Astrocyte of the cerebellum (primary cell): ENCODE data around the gene GPSM1.

ENCODE experiments used
- DNase-seq: peaks from one replicate; pipeline ENCODE4 v3.0.0-alpha.2; 2011; ENCODE audit warnings: low read depth
- H3K4me3 ChIP-seq: 2 replicates; pipeline ENCODE4 v1.5.1; 2011; ENCODE audit warnings: mild to moderate bottlenecking, low read depth, low read length, moderate library complexity
- CTCF ChIP-seq: IDR thresholded peaks from 2 replicates; pipeline ENCODE4 v1.5.1; 2012; ENCODE audit warnings: low read length, low read depth, moderate library complexity, mild to moderate bottlenecking; ENCODE audit errors: missing control alignments
- in situ Hi-C: cut with HindIII; loops from 2 replicates; pipeline ENCODE4 v1.10.0; 2017; ENCODE audit warnings: low sequenced_read_pairs

GPSM1 gene

GRCh38 chr9:136295055-136295454, 32.3 kb upstream of the GPSM1 start:
- no peak for DNase-seq
- in situ Hi-C loops, result no loop called here
- TF ChIP-seq CTCF, result no peak
- no peak overlapping the region for H3K4me3 ChIP-seq

- no peak for DNase-seq
- no peak overlapping the region for H3K4me3 ChIP-seq
- in situ Hi-C loops, result no loop called here
- no peak for TF ChIP-seq CTCF
Measured at GRCh38 chr9:136295542-136296433, 31.6 kb upstream of the GPSM1 start.

DNA sequence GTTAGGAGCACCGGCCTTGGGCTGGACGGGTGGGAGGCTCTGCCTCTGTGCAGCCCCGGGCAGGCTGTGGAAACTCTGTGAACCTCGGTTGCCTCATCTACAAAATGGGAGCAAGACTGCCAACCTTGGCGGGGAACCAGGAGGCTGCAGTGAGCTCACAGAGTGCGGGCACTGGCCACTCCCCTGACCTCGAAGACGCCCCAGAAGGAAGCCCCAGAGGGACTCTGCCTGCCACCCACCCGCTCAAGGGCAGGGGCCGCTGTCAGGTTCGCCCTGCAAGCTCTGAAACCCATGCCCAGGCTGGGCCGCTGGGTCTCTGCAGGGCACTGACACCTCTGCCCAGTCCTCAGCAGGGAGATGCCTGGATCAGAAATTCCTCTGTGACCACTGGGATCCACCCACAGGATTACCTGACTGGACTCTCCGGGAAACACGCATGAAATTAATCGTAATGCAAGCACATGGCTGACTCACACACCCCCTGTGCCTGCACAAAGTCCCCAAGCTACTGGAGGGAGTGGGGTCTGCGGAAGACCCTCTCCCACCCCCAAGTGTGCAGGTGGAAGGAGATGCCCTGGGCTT, 30.8 kb upstream of the GPSM1 start:
- no peak overlapping the region for H3K4me3 ChIP-seq
- no peak for TF ChIP-seq CTCF
- in situ Hi-C loops, result no loop called here
- DNase-seq, result no peak

DNA sequence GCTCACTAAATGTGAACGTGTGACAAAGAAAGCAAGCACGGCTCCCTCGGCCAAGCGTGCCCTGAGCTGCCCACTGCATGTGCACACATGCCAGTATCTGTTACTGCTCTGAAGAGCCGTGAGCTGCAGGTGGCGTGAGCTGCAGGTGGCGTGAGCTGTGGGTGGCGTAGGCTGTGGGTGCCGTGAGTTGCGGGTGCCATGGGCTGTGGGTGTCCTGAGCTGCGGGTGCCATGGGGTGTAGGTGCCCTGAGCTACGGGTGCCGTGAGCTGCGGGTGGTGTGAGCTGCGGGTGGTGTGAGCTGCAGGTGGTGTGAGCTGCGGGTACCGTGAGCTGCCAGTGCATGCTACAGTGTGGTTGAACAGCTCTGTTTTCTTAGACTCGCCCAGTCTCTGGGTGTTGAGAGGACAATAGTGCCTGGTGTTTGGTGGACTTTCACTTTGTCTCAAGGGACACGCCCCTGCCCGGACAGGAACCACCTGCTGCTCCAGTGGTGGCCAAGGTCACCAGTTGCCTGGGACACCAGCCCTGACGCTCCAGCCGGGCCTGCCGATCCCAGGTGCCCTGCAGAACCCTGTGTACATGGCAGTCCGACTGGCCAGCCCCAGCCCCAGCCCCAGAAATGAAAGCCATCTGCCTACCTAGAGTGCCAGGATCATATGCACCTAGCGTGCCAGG, 30.2 kb upstream of the GPSM1 start:
- no peak for TF ChIP-seq CTCF
- in situ Hi-C loops, result no loop called here
- DNase-seq, result no peak
- H3K4me3 ChIP-seq, result no peak overlapping the region

- no peak for TF ChIP-seq CTCF
- DNase-seq, result no peak
- no peak overlapping the region for H3K4me3 ChIP-seq
- in situ Hi-C loops, result no loop called here
Measured at GRCh38 chr9:136297766-136298735, 29.3 kb upstream of the GPSM1 start.

DNA sequence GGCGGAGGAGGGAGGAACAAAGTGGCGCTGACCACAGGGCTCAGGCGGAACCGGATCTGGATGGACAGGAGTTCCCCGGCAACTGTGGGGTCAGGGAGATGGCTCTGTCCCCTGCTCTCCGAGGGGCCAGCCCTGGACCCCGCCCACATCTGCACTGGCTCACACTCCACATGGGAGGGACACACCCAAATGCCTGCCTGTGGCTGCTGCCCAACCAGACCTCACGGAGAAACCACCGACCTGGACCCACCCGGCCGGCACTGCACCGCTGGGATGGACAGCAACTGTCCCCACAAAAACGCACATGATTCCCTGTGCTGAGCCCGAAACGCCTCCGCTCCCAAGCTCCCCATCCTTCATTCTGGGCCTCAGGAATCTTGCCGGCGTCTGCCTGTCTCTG, 28.2 kb upstream of the GPSM1 start:
- no peak overlapping the region for H3K4me3 ChIP-seq
- no peak for DNase-seq
- in situ Hi-C loops, result no loop called here
- TF ChIP-seq CTCF, result no peak
